PC-3 (cell line): ENCODE measurements around the gene NCAPH2. TPM values are rescaled to one million over a fixed set of nuclear protein-coding genes. Genes with fewer than 3 reads are reported as not detected.
A peak's percentile ranks its signal among the peaks of the same experiment; 100 is the strongest.

Experiments
- ATAC-seq: fragments of 200-7000 bp; cut with Tn5 transposase; 2 replicates; pipeline ENCODE4 v1.9.1; 2020; ENCODE audit warnings: mild to moderate bottlenecking, moderate library complexity
- BruUV-seq: library from RNA; stranded (reverse); fragments of 400-500 nt; replicated peaks from 2 replicates; lab custom pipeline; 2021; lab: Mats Ljungman, UMichigan
- CTCF ChIA-PET: fragments of 300-600 bp; sonication (Branson Sonifier 250); formaldehyde crosslinking; loops from one replicate; lab custom pipeline; 2022; ENCODE audit warnings: antibody characterized with exemption; lab: Charles Lee
- POLR2A ChIA-PET: fragments of 300-600 bp; sonication (Branson Sonifier 250); formaldehyde crosslinking; loops from one replicate; lab custom pipeline; 2022; ENCODE audit warnings: antibody characterized with exemption; ENCODE audit not compliant: unreplicated experiment; lab: Charles Lee
- DNase-seq: peaks from one replicate; pipeline ENCODE4 v3.0.0-alpha.2; 2015
- H2AFZ ChIP-seq: fragments of 300-600 bp; sonication (generic); 2 replicates; pipeline ENCODE4 v1.6.0; 2016; ENCODE audit warnings: antibody characterized with exemption, low read length
- H3F3A ChIP-seq: fragments of 300-600 bp; sonication (generic); one replicate; pipeline ENCODE4 v1.6.0; 2017; ENCODE audit warnings: antibody characterized with exemption, low read length, control low read depth, mild to moderate bottlenecking; ENCODE audit not compliant: unreplicated experiment
- H3K27ac ChIP-seq: fragments of 300-600 bp; sonication (generic); 2 replicates; pipeline ENCODE4 v1.5.1; 2016; ENCODE audit warnings: mild to moderate bottlenecking, low read length
- H3K27me3 ChIP-seq: fragments of 300-600 bp; sonication (generic); 2 replicates; pipeline ENCODE4 v1.6.1; 2016; ENCODE audit warnings: low read length, mixed read lengths
- H3K36me3 ChIP-seq: fragments of 300-600 bp; sonication (generic); 2 replicates; pipeline ENCODE4 v1.6.1; 2016; ENCODE audit warnings: low read depth, mixed run types, low read length, mixed read lengths
- H3K4me1 ChIP-seq: fragments of 300-600 bp; sonication (generic); 2 replicates; pipeline ENCODE4 v1.5.1; 2016; ENCODE audit warnings: low read length; ENCODE audit not compliant: insufficient read depth
- H3K4me2 ChIP-seq: fragments of 300-600 bp; sonication (generic); 2 replicates; pipeline ENCODE4 v1.6.0; 2016; ENCODE audit warnings: low read length
- H3K4me3 ChIP-seq: fragments of 300-600 bp; sonication (generic); 2 replicates; pipeline ENCODE4 v1.5.1; 2016; ENCODE audit warnings: mild to moderate bottlenecking, low read length, mixed read lengths
- H3K79me2 ChIP-seq: fragments of 300-600 bp; sonication (generic); 2 replicates; pipeline ENCODE4 v1.6.1; 2017; ENCODE audit warnings: low read length, mixed read lengths
- H3K9ac ChIP-seq: fragments of 300-600 bp; sonication (generic); 2 replicates; pipeline ENCODE4 v1.6.0; 2016; ENCODE audit warnings: mild to moderate bottlenecking, low read length
- H3K9me2 ChIP-seq: fragments of 300-600 bp; sonication (generic); replicated peaks from 2 replicates; pipeline ENCODE4 v1.6.1; 2016; ENCODE audit warnings: mixed run types, low read length, mixed read lengths
- H3K9me3 ChIP-seq: fragments of 300-600 bp; sonication (generic); 2 replicates; pipeline ENCODE4 v1.6.1; 2016; ENCODE audit warnings: low read length, mixed read lengths
- H4K20me1 ChIP-seq: fragments of 300-600 bp; sonication (generic); 2 replicates; pipeline ENCODE4 v1.6.1; 2016; ENCODE audit warnings: low read length, mixed read lengths
- EZH2 ChIP-seq: fragments of 300-600 bp; sonication (generic); IDR thresholded peaks from one replicate; pipeline ENCODE4 v1.6.1; 2017; ENCODE audit warnings: antibody characterized with exemption, mild to moderate bottlenecking, low read length; ENCODE audit not compliant: unreplicated experiment
- EZH2phosphoT487 ChIP-seq: fragments of 300-600 bp; sonication (generic); IDR thresholded peaks from 2 replicates; pipeline ENCODE4 v1.6.1; 2018; ENCODE audit warnings: mild to moderate bottlenecking, antibody characterized with exemption, low read length, borderline replicate concordance
- intact Hi-C: fragments of 100-400 bp; cut with micrococcal nuclease; formaldehyde crosslinking; loops from 2 replicates; pipeline ENCODE4 v1.9.0; 2023
- total RNA-seq: library from RNA; depleted of rRNA; stranded (reverse); fragments of >200 nt; gene quantifications from 2 replicates; pipeline ENCODE4 v1.2.3, GENCODE V29; 2014
- TF ChIP-seq, protein P1 (sequence below): fragments of 300-600 bp; sonication (generic); conservative IDR thresholded peaks from 2 replicates; pipeline ENCODE4 v1.5.1; 2017; ENCODE audit warnings: antibody characterized with exemption, low read depth, mild to moderate bottlenecking, low read length

The NCAPH2 gene
- total RNA-seq, 1 experiment from 2014 or later, result 75.4 TPM

DNA sequence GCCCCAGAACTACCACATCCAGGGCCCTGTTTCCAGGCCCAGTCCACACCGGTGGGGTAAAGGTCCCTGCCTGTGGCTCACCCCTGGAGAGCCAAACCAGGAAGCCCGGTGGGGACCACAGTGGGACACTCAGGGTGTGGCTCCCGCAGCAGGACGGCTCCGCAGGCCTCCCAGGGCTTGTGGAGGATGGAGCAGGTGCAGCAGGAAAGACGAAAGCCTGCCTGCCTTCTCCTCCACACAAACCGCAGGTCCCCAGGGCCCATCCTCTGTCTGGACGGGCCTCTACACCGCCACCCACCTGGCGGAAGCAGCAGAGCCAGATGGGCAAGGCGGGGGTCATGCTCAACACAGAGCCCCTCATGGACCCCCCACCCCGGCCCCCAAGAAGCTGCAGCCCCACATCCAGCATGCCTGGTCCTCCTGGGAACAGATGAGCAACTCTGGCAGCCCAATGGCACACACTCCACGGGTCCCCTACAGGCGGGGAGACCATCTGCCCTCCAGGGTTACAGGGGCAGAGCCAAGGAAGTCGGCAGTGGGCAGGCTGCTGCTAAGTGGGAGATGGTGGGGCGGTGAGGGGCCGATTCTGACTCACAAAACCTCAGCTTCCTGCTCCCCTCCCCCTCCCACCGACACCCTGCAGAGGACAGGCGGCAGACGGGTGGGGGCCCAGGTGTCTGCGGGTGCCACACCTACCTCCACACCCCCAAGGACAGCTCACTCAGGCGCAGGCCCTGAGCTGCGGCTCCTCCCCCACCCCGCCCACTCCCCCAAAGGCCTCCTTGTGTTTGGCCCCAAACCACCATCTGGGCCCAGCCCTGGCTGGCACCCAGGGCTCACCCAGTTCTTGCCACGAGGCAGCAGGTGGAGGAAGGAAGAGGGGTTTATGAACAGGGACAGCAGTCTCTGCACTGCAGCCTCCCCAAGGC, 38.4 kb upstream of the NCAPH2 start:
- 0 out of 2 replicates have a peak overlapping the region, but pooled peaks have one; percentile 16 for H3K27ac ChIP-seq
- H3K9ac ChIP-seq, result no peak overlapping the region
- H3F3A ChIP-seq, result no peaks in the 10 kb centered on the region
- H3K4me3 ChIP-seq, result no peak overlapping the region
- TF ChIP-seq, protein P1, sequence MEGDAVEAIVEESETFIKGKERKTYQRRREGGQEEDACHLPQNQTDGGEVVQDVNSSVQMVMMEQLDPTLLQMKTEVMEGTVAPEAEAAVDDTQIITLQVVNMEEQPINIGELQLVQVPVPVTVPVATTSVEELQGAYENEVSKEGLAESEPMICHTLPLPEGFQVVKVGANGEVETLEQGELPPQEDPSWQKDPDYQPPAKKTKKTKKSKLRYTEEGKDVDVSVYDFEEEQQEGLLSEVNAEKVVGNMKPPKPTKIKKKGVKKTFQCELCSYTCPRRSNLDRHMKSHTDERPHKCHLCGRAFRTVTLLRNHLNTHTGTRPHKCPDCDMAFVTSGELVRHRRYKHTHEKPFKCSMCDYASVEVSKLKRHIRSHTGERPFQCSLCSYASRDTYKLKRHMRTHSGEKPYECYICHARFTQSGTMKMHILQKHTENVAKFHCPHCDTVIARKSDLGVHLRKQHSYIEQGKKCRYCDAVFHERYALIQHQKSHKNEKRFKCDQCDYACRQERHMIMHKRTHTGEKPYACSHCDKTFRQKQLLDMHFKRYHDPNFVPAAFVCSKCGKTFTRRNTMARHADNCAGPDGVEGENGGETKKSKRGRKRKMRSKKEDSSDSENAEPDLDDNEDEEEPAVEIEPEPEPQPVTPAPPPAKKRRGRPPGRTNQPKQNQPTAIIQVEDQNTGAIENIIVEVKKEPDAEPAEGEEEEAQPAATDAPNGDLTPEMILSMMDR, result no peak
- TF ChIP-seq EZH2 (no peak), EZH2phosphoT487 (no peak)
- H3K36me3 ChIP-seq, result no peaks in the 10 kb centered on the region; the same call in none of the 2 replicates
- no peaks in the 10 kb centered on the region for H3K27me3 ChIP-seq
- no peaks in the 10 kb centered on the region for H3K9me3 ChIP-seq
- H4K20me1 ChIP-seq, result peaks cover 48% of the 10 kb centered on the region
- H3K79me2 ChIP-seq, result peaks cover 58% of the 10 kb centered on the region
- ChIA-PET CTCF (no interaction called here), POLR2A (interaction anchor here (0.6 kb wide), 1 partner anchor 38 kb away, joined by 5 read pairs; the partner anchor contains the start of genes LMF2 and NCAPH2)
- no peak overlapping the region for H2AFZ ChIP-seq
- no TSS peak for BruUV-seq
- intact Hi-C loops, result no loop called here
- no peaks in the 10 kb centered on the region for H3K9me2 ChIP-seq
- H3K4me2 ChIP-seq, result peak overlapping the region; percentile 43
- peak; percentile 64 for DNase-seq
- peaks cover 28% of the 10 kb centered on the region for H3K4me1 ChIP-seq
- ATAC-seq, result peak; percentile 74

DNA sequence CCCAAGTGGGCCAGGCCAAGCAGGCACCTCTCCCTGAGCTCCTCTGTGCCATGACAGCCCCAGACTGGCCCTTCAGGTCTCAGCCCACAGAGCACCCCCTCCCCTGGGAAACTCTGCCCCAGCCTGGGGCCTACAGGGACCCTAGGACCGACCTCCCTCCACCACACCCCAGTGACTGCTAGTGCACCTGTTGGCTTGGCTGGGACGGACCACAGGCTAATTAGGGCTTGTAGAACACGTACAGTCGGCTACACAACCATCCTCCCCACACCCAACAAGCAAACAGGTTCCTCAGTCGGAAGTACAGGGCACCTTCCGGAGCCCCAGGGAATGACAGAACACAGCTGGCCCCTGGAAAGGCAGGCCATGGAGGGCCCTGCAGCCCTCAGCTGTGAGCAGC, 37.5 kb upstream of the NCAPH2 start:
- ChIA-PET POLR2A (no interaction called here), CTCF (no interaction called here)
- TF ChIP-seq, protein P1, result no peak
- no TSS peak for BruUV-seq
- no peak overlapping the region for H2AFZ ChIP-seq
- H3K4me1 ChIP-seq, result peaks cover 32% of the 10 kb centered on the region
- H3K9me3 ChIP-seq, result no peaks in the 10 kb centered on the region
- intact Hi-C loops, result no loop called here
- H3K36me3 ChIP-seq, result no peaks in the 10 kb centered on the region; the same call in none of the 2 replicates
- no peaks in the 10 kb centered on the region for H3K9me2 ChIP-seq
- H3K9ac ChIP-seq, result no peak overlapping the region
- H3K27ac ChIP-seq, result 0 out of 2 replicates have a peak overlapping the region, but pooled peaks have one; percentile 16
- H4K20me1 ChIP-seq, result peaks cover 48% of the 10 kb centered on the region
- H3F3A ChIP-seq, result no peaks in the 10 kb centered on the region
- peaks cover 58% of the 10 kb centered on the region for H3K79me2 ChIP-seq
- DNase-seq, result no peak
- peak overlapping the region; percentile 43 for H3K4me2 ChIP-seq
- no peak overlapping the region for H3K4me3 ChIP-seq
- ATAC-seq, result no peak
- no peaks in the 10 kb centered on the region for H3K27me3 ChIP-seq
